Smooth muscle cell (in vitro differentiated cells): ENCODE measurements around the gene ZNF74. TPM values are rescaled to one million over a fixed set of nuclear protein-coding genes. Genes with fewer than 3 reads are reported as not detected.

Source experiments
- DNase-seq: peaks from one replicate; lab custom pipeline; 2025; ENCODE audit not compliant: unreplicated experiment; lab: John Stamatoyannopoulos, UW
- H2AFZ ChIP-seq: fragments of 200-600 bp; sonication (generic); 2 replicates; pipeline ENCODE4 v1.6.0; 2016; ENCODE audit warnings: antibody characterized with exemption, low read depth, mild to moderate bottlenecking
- H3F3A ChIP-seq: fragments of 200-600 bp; sonication (generic); 2 replicates; pipeline ENCODE4 v1.6.0; 2017; ENCODE audit warnings: antibody characterized with exemption, low read depth
- H3K27ac ChIP-seq: fragments of 200-600 bp; sonication (generic); 2 replicates; pipeline ENCODE4 v1.5.1; 2016; ENCODE audit warnings: low read depth, mild to moderate bottlenecking
- H3K27me3 ChIP-seq: fragments of 200-600 bp; sonication (generic); 2 replicates; pipeline ENCODE4 v1.6.1; 2016; ENCODE audit warnings: low read depth, mild to moderate bottlenecking
- H3K36me3 ChIP-seq: fragments of 200-600 bp; sonication (generic); 2 replicates; pipeline ENCODE4 v1.5.1; 2016; ENCODE audit warnings: low read depth
- H3K4me1 ChIP-seq: fragments of 200-600 bp; sonication (generic); 2 replicates; pipeline ENCODE4 v1.5.1; 2016; ENCODE audit warnings: low read depth
- H3K4me2 ChIP-seq: fragments of 200-600 bp; sonication (generic); 2 replicates; pipeline ENCODE4 v1.6.0; 2016; ENCODE audit warnings: mild to moderate bottlenecking
- H3K4me3 ChIP-seq: fragments of 200-600 bp; sonication (generic); 2 replicates; pipeline ENCODE4 v1.5.1; 2016; ENCODE audit warnings: mild to moderate bottlenecking
- H3K79me2 ChIP-seq: fragments of 200-600 bp; sonication (generic); 2 replicates; pipeline ENCODE4 v1.6.0; 2016; ENCODE audit warnings: low read depth, mild to moderate bottlenecking
- H3K9ac ChIP-seq: fragments of 200-600 bp; sonication (generic); 2 replicates; pipeline ENCODE4 v1.6.0; 2016; ENCODE audit warnings: low read depth
- H3K9me3 ChIP-seq: fragments of 200-600 bp; sonication (generic); replicated peaks from 2 replicates; pipeline ENCODE4 v1.5.1; 2016; ENCODE audit warnings: low read depth
- H4K20me1 ChIP-seq: fragments of 200-600 bp; sonication (generic); 2 replicates; pipeline ENCODE4 v1.6.0; 2016; ENCODE audit warnings: low read depth
- CTCF ChIP-seq: fragments of 200-600 bp; sonication (generic); IDR thresholded peaks from 2 replicates; pipeline ENCODE4 v1.5.1; 2017; ENCODE audit warnings: borderline replicate concordance, mild to moderate bottlenecking, antibody characterized with exemption; ENCODE audit not compliant: insufficient read depth, poor library complexity, severe bottlenecking
- WGBS: methylation state at CpG from one replicate; pipeline ENCODE4 v1.1.7; 2016; ENCODE audit warnings: low lambda C conversion rate; 5-methylcytosine and 5-hydroxymethylcytosine counted together
- polyA plus RNA-seq: library from polyadenylated mRNA; unstranded; fragments of >200 nt; fragmentation: Nextera tagmentation; extraction: Ambion mirVana; gene quantifications from 2 replicates; pipeline ENCODE4 v1.2.1, GENCODE V29; 2016
- total RNA-seq: library from RNA; depleted of rRNA; stranded (reverse); fragments of >200 nt; gene quantifications from 2 replicates; pipeline ENCODE4 v1.2.3, GENCODE V29; 2014

The ZNF74 gene
- total and polyA plus RNA-seq, 2 experiments from 2014 or later = 11.8 to 14.3 TPM

- Histone ChIP-seq H4K20me1 (no peaks in the 10 kb centered on the region), H3K4me3 (no peak overlapping the region), H3F3A (peaks cover 6% of the 10 kb centered on the region), H3K9ac (no peak overlapping the region), H2AFZ (no peak overlapping the region), H3K27ac (no peak overlapping the region), H3K4me2 (no peak overlapping the region), H3K4me1 (no peaks in the 10 kb centered on the region), H3K36me3 (no peaks in the 10 kb centered on the region), H3K79me2 (no peaks in the 10 kb centered on the region), H3K9me3 (no peaks in the 10 kb centered on the region), H3K27me3 (no peaks in the 10 kb centered on the region)
- no peak for TF ChIP-seq CTCF
- no peak for DNase-seq
- WGBS = 98% methylated on average over 4 of the region's 4 CpGs
Measured at GRCh38 chr22:20444325-20444724, 50.4 kb downstream of the ZNF74 start.

GRCh38 chr22:20446383-20446970, 52.5 kb downstream of the ZNF74 start:
- H3K27me3 ChIP-seq = no peaks in the 10 kb centered on the region
- no peak overlapping the region for H3K27ac ChIP-seq
- no peak for TF ChIP-seq CTCF
- no peaks in the 10 kb centered on the region for H3K4me1 ChIP-seq
- no peak overlapping the region for H2AFZ ChIP-seq
- no peaks in the 10 kb centered on the region for H3K79me2 ChIP-seq
- H3K36me3 ChIP-seq = no peaks in the 10 kb centered on the region
- no peaks in the 10 kb centered on the region for H4K20me1 ChIP-seq
- H3K9me3 ChIP-seq = no peaks in the 10 kb centered on the region
- WGBS = 95% methylated on average over 21 of the region's 21 CpGs
- no peak for DNase-seq
- H3F3A ChIP-seq = no peaks in the 10 kb centered on the region
- no peak overlapping the region for H3K9ac ChIP-seq
- H3K4me3 ChIP-seq = no peak overlapping the region
- H3K4me2 ChIP-seq = no peak overlapping the region

GRCh38 chr22:20448630-20449029, 54.7 kb downstream of the ZNF74 start:
- Histone ChIP-seq H3K4me3 (no peak overlapping the region), H3F3A (no peaks in the 10 kb centered on the region), H3K9ac (no peak overlapping the region), H3K79me2 (no peaks in the 10 kb centered on the region), H3K4me1 (no peaks in the 10 kb centered on the region), H4K20me1 (no peaks in the 10 kb centered on the region), H3K27me3 (no peaks in the 10 kb centered on the region), H3K36me3 (no peaks in the 10 kb centered on the region), H3K9me3 (no peaks in the 10 kb centered on the region), H3K4me2 (no peak overlapping the region), H3K27ac (no peak overlapping the region), H2AFZ (no peak overlapping the region)
- DNase-seq = no peak
- 60% methylated on average over 5 of the region's 5 CpGs for WGBS
- no peak for TF ChIP-seq CTCF
